Right lung (tissue), 5 donors: ENCODE data around the gene HOMER3. TPM values are rescaled to one million over a fixed set of nuclear protein-coding genes. Genes with fewer than 3 reads are reported as not detected.

Source experiments
- DNase-seq, 2 donors: peaks; one replicate each; pipeline ENCODE4 v3.0.0-alpha.2; 2013
- polyA plus RNA-seq, 5 donors: library from polyadenylated mRNA; unstranded; fragments of 120-200 nt; gene quantifications; one replicate each; pipeline versions ENCODE4 v1.2.1 to v1.2.3, GENCODE V29; 2013; ENCODE audit warnings: inconsistent platforms in 1 of 5, low replicate concordance in 1 of 5; ENCODE audit not compliant: insufficient read length in 5 of 5, insufficient read depth in 1 of 5

HOMER3 gene
- polyA plus RNA-seq, 5 donors = 45.0 to 77.3 (median 53.8) TPM

GRCh38 chr19:18883526-18884304 is 57.3 kb downstream of the HOMER3 start:
- no peak for DNase-seq

DNA sequence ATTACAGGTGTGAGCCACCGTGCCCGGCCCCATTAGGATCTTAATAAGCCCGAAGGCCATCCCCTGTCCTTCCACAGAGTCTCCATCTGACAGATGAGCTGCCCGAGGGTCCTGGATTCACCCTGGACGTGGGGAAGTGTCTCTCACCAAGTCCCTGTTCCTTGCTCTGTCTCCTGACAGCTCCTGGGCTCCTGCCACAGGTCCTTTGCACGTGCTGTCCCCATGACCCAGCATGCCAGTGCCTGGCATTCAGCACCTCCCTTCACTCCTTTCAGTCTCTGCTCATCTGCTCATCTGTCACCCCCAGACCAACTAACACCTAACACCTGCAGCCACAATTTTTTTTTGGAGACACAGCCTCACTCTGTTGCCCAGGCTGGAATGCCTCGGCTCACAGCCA is 59.5 kb downstream of the HOMER3 start:
- no peak for DNase-seq

DNA sequence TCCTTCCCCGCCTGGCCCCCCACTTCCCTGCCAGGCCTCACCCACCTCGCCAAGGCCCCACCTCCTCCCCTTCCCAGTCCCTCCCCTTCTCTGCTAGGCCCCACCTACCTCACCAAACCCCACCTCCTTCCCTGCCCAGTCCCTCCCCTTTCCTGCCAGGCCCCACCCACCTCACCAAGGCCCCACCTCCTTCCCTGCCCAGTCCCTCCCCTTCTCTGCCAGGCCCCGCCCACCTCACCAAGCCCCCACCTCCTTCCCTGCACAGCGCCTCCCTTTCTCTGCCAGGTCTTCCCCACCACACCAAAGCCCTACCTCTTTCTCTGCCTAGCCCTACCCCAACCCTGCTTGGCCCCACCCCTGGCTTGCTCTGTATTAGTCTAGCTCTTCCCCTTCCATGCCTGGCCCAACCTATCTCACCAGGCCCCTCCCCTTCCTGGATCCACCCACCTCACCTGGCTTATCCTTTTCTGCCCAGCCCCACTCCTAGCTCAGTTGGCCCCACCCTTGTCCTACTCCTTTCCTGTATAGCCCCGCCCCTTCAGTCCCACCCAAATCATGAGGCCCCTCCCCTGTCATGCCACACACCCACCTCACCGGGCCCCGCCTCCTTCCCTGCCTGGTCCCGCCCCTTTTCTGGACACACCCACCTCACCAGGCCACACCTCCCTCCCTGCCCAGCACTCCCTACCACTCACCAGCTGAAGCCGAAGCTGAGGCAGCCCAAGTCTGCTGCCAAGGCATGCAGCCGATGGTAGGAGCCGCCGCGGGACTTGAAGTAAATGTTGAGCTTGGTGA is 61.2 kb downstream of the HOMER3 start:
- no peak for DNase-seq

Other genes with a start within 250 kb of the HOMER3 start
- gene COMP, start 149.9 kb downstream of the HOMER3 start, polyA plus RNA-seq = under 1 TPM in 1 of 5 donors, not detected in 4; 0.60 TPM
- gene UPF1, start 109.3 kb downstream of the HOMER3 start, polyA plus RNA-seq = 10 to 100 TPM; 34.0 to 58.4 (median 52.9) TPM
- gene CERS1, start 45.1 kb downstream of the HOMER3 start, polyA plus RNA-seq = 1 to 10 TPM; 2.0 to 5.3 (median 3.5) TPM
- gene COPE, start 21.8 kb downstream of the HOMER3 start, polyA plus RNA-seq = 100 to 1,000 TPM in 2 of 5 donors, 10 to 100 TPM in 3; 68.4 to 136 (median 88.3) TPM
- gene DDX49, start 21.5 kb downstream of the HOMER3 start, polyA plus RNA-seq = 10 to 100 TPM; 41.0 to 64.6 (median 49.5) TPM
- 100 to 1,000 TPM in 3 of 5 donors, 10 to 100 TPM in 2; 93.2 to 132 (median 100) TPM for gene SUGP2, start 92.3 kb upstream of the HOMER3 start, polyA plus RNA-seq
- gene ARMC6, start 92.4 kb upstream of the HOMER3 start, polyA plus RNA-seq = 10 to 100 TPM; 26.6 to 43.7 (median 33.1) TPM
- 10 to 100 TPM; 10.2 to 15.9 (median 12.9) TPM for gene SLC25A42, start 122.8 kb upstream of the HOMER3 start, polyA plus RNA-seq
- 10 to 100 TPM; 19.4 to 31.3 (median 25.3) TPM for gene TMEM161A, start 197.3 kb upstream of the HOMER3 start, polyA plus RNA-seq
- gene MEF2B, start 229.0 kb upstream of the HOMER3 start, polyA plus RNA-seq = 1 to 10 TPM; 1.5 to 3.6 (median 3.5) TPM